Psoas muscle (tissue), 8 donors: ENCODE measurements around the gene PSMC1. TPM values are rescaled to one million over a fixed set of nuclear protein-coding genes. Genes with fewer than 3 reads are reported as not detected.
"Not testable (repeated sequence)": the region's sequence is repeated elsewhere in the genome, so short reads cannot be mapped to it uniquely, and the experiment has no call there.

ENCODE experiments used
- ATAC-seq, 4 donors: fragments of 200-7000 bp; cut with Tn5 transposase; one replicate each; pipeline ENCODE4 v1.9.1; 2020; ENCODE audit warnings: moderate library complexity in 3 of 4, mild to moderate bottlenecking in 2 of 4
- DNase-seq, 2 donors: peaks; one replicate each; pipeline ENCODE4 v3.0.0-alpha.2; 2020
- H3K27ac ChIP-seq: fragments of 200-600 bp; one replicate; pipeline ENCODE4 v1.8.0; 2022
- H3K27me3 ChIP-seq, 3 donors: fragments of 200-600 bp in 1 of 3; one replicate each; pipeline versions ENCODE4 v1.6.1 to v1.8.0; 2013 to 2022; ENCODE audit warnings: low read length in 2 of 3, mild to moderate bottlenecking in 2 of 3, moderate library complexity in 1 of 3; ENCODE audit not compliant: insufficient read depth in 3 of 3
- H3K36me3 ChIP-seq, 2 donors: fragments of 200-600 bp in 1 of 2; one replicate each; pipeline versions ENCODE4 v1.6.1 to v1.8.0; 2013 to 2022; ENCODE audit warnings: low read depth in 1 of 2, mild to moderate bottlenecking in 1 of 2, moderate library complexity in 1 of 2; ENCODE audit not compliant: insufficient read depth in 1 of 2
- H3K4me1 ChIP-seq: fragments of 200-600 bp; one replicate; pipeline ENCODE4 v1.8.0; 2022
- H3K4me3 ChIP-seq: fragments of 200-600 bp; one replicate; pipeline ENCODE4 v1.8.0; 2022; ENCODE audit warnings: mild to moderate bottlenecking
- H3K9me3 ChIP-seq: fragments of 200-600 bp; one replicate; pipeline ENCODE4 v1.8.0; 2022
- CTCF ChIP-seq: fragments of 200-600 bp; IDR thresholded peaks from one replicate; pipeline ENCODE4 v1.8.0; 2022; ENCODE audit warnings: antibody characterized with exemption
- WGBS, 3 donors: extraction: QIAGEN DNeasy Blood & Tissue Kit; methylation state at CpG; one replicate each; pipeline versions ENCODE4 v1.1.6 to v1.1.7; 2013; 5-methylcytosine and 5-hydroxymethylcytosine counted together
- intact Hi-C, 2 donors: fragments of 100-400 bp; cut with DNase I; formaldehyde crosslinking; loops; one replicate each; pipeline versions ENCODE4 v1.11.0 to v1.14.2; 2022
- polyA plus RNA-seq, 3 donors: library from polyadenylated mRNA; stranded (reverse); fragments of 200-250 nt; gene quantifications; one replicate each; pipeline ENCODE4 v1.2.3, GENCODE V29; 2013
- total RNA-seq, 4 donors: library from RNA; stranded (reverse); fragmentation: NEBNext Ultra II Directional in 2 of 4; extraction: Animal tissue kit (Norgen Biotek cat#: 25700) in 2 of 4; gene quantifications; one replicate each; pipeline versions ENCODE4 v1.2.1 to v1.2.4, GENCODE V29; 2021 to 2023
- donor health status: healthy with polysubstance abuse.
- donor health status: DM: no; HTN: no; CAD: no; lungs with moderate emphysema.
- donor health status: Bipolar disorder and iron deficiency.
- donor health status: healthy.
- donor health status: DM: yes; HTN: yes; CAD: no.
- donor health status: DM: no; HTN: no; CAD: no.
- donor health status: DM: no; HTN: no; CAD: no.
- donor health status: DM: yes; HTN: yes; CAD: no.

Gene PSMC1
- total and polyA plus RNA-seq, 7 donors, result 151 to 1,018 (median 307) TPM

GRCh38 chr14:90235179-90235976 lies 21.0 kb upstream of the PSMC1 start:
- Histone ChIP-seq H3K27me3 (peaks cover 0 to 16% (median 6%) of the 10 kb centered on the region in 3 donors), H3K36me3 (no peaks in the 10 kb centered on the region), H3K4me1 (no peaks in the 10 kb centered on the region), H3K9me3 (peaks cover 24% of the 10 kb centered on the region), H3K4me3 (no peak overlapping the region), H3K27ac (no peak overlapping the region)
- WGBS, 3 donors, result 17 to 18% (median 18%) methylated on average over 25 of the region's 25 CpGs
- peak; percentile 78 for TF ChIP-seq CTCF
- DNase-seq (peak; percentile 44 to 57), ATAC-seq (peak in 2 of 4 donors; percentile 30)
- intact Hi-C loops, result loop anchor here in 1 of 2 donors (5.0 kb wide), 1 partner anchor 263 kb away; no protein-coding TSS in a partner anchor

DNA sequence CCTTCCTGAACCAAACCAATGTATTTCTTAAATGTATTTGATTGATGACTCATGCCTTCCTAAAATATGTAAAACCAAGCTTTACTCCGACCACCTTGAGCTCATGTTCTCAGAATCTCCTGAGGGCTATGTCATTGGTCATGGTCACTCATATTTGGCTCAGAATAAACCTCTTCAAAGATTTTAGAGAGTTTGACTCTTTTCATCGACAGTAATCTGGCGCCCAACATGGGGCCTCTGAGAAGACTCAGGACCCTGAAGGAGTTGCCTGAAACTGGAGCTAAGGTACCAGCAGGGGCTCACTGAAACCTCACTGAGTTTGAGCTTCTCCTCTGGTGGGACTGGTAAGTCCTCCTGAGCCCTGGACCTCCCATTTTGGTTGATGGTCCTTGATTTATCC lies 17.2 kb upstream of the PSMC1 start:
- Histone ChIP-seq H3K9me3 (peaks cover 31% of the 10 kb centered on the region), H3K4me1 (no peaks in the 10 kb centered on the region), H3K27ac (no peak overlapping the region), H3K27me3 (peaks cover 0 to 9% (median 6%) of the 10 kb centered on the region in 3 donors), H3K36me3 (no peaks in the 10 kb centered on the region), H3K4me3 (no peak overlapping the region)
- DNase-seq, result no peak
- intact Hi-C loops, result loop anchor here in 1 of 2 donors (5.0 kb wide), 1 partner anchor 267 kb away; no protein-coding TSS in a partner anchor
- WGBS, 3 donors, result 73 to 80% (median 77%) methylated on average over 3 of the region's 3 CpGs
- TF ChIP-seq CTCF, result no peak
- ATAC-seq, result no peak

DNA sequence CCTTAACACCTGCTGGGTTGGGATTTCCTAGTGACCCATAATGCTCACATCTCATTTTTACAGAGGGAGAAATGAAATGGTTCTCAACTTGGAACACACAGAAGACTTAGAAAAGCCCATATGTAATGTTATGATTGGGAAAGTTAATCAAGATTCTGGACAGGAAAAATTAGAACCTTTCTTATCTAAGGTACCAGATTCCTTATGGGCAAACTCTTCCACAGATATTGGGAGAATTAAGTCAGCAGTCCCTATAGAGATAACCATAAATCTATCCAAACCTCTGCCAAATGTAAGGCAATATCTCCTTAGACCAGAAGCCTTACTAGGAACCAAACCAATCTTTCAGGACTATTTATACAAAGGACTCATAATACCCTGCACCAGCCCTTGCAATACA lies 13.9 kb upstream of the PSMC1 start:
- no peak for DNase-seq

DNA sequence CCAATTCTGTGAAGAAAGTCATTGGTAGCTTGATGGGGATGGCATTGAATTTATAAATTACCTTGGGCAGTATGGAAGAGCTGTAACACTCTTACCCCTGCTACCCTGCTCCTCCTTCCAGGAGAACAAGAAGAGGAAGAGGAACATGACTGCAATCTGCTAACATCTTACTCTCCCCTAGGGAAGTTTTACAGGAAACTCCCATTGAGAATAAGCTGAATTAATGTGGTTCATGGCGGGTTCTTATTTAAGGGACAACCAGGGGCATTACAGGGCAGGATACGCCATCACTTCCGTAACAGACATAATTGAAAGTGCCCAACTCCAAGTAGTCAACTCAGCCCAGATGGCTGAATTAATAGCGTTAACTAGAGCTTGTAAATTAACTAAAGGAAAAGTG lies 9.4 kb upstream of the PSMC1 start:
- Histone ChIP-seq H3K4me3 (no peak overlapping the region), H3K36me3 (no peaks in the 10 kb centered on the region), H3K9me3 (peaks cover 4% of the 10 kb centered on the region), H3K27me3 (no peaks in the 10 kb centered on the region), H3K4me1 (no peaks in the 10 kb centered on the region), H3K27ac (no peak overlapping the region)
- intact Hi-C loops, result no loop called here
- WGBS, 3 donors, result 64 to 83% (median 79%) methylated on average over 4 of the region's 4 CpGs
- DNase-seq, result no peak
- TF ChIP-seq CTCF, result no peak
- ATAC-seq, result no peak

More for the DNA sequence above, 13.9 kb upstream of the PSMC1 start:
- no peaks in the 10 kb centered on the region for H3K36me3 ChIP-seq
- no peak overlapping the region for H3K27ac ChIP-seq
- peaks cover 31% of the 10 kb centered on the region for H3K9me3 ChIP-seq
- no peak for TF ChIP-seq CTCF
- H3K4me3 ChIP-seq, result no peak overlapping the region
- H3K27me3 ChIP-seq, result peaks cover 0 to 6% (median 0%) of the 10 kb centered on the region in 3 donors
- intact Hi-C loops, result no loop called here
- no peak for ATAC-seq
- no peaks in the 10 kb centered on the region for H3K4me1 ChIP-seq

- H3K9me3 ChIP-seq, DNase-seq, H3K27me3 ChIP-seq, H3K27ac ChIP-seq, H3K4me1 ChIP-seq, ATAC-seq, H3K36me3 ChIP-seq, intact Hi-C loops, H3K4me3 ChIP-seq: not testable (repeated sequence)
- 84 to 90% (median 87%) methylated on average over 10 of the region's 10 CpGs for WGBS, 3 donors
These were observed 8.9 kb upstream of the PSMC1 start for GRCh38 chr14:90247441-90247840.
